ENCODE measurements around the gene TUSC7. TPM values are rescaled to one million over a fixed set of nuclear protein-coding genes. Genes with fewer than 3 reads are reported as not detected.
A peak's percentile ranks its signal among the peaks of the same experiment; 100 is the strongest.

The TUSC7 gene
- total RNA-seq, 6 donors from 2014 or later: not detected

- TF ChIP-seq EP300 (IDR thresholded peaks at IDR 0.05) (no peak), POLR2AphosphoS5 (IDR thresholded peaks at IDR 0.05) (no peak), CTCF (IDR thresholded peaks at IDR 0.05) (no peak), POLR2A (IDR thresholded peaks at IDR 0.05) (no peak)
- Histone ChIP-seq H3K4me1 (no peaks in the 10 kb centered on the region), H3K27me3 (no peaks in the 10 kb centered on the region), H3K36me3 (no peaks in the 10 kb centered on the region), H3K27ac (no peak overlapping the region), H3K9me3 (no peaks in the 10 kb centered on the region), H3K4me3 (no peak overlapping the region)
- ATAC-seq (ENCODE audit: low FRiP score in 2 of 2): no peak
- 75 to 82% methylated on average over 2 of the region's 2 CpGs for WGBS, 2 donors
- no peak for DNase-seq
Observed at GRCh38 chr3:116734243-116734642, 24.7 kb downstream of the TUSC7 start.

GRCh38 chr3:116739678-116740077, 30.1 kb downstream of the TUSC7 start:
- H3K36me3 ChIP-seq: no peaks in the 10 kb centered on the region

GRCh38 chr3:116740293-116740692, 30.7 kb downstream of the TUSC7 start:
- no peak for ATAC-seq (ENCODE audit: low FRiP score in 2 of 2)
- Histone ChIP-seq H3K9me3 (no peaks in the 10 kb centered on the region), H3K4me1 (no peaks in the 10 kb centered on the region), H3K36me3 (no peaks in the 10 kb centered on the region), H3K27me3 (no peaks in the 10 kb centered on the region), H3K27ac (no peak overlapping the region), H3K4me3 (no peak overlapping the region)
- 75 to 91% methylated on average over 2 of the region's 2 CpGs for WGBS, 2 donors
- TF ChIP-seq EP300 (IDR thresholded peaks at IDR 0.05): no peak
- no peak for TF ChIP-seq POLR2AphosphoS5 (IDR thresholded peaks at IDR 0.05)
- no peak for TF ChIP-seq POLR2A (IDR thresholded peaks at IDR 0.05)
- TF ChIP-seq CTCF (IDR thresholded peaks at IDR 0.05): no peak
- no peak for DNase-seq

More at GRCh38 chr3:116739678-116740077, 30.1 kb downstream of the TUSC7 start:
- no peak overlapping the region for H3K27ac ChIP-seq
- no peak for ATAC-seq (ENCODE audit: low FRiP score in 2 of 2)
- no peaks in the 10 kb centered on the region for H3K9me3 ChIP-seq
- DNase-seq: no peak
- 56 to 92% methylated on average over 2 of the region's 2 CpGs for WGBS, 2 donors
- no peaks in the 10 kb centered on the region for H3K4me1 ChIP-seq
- H3K27me3 ChIP-seq: no peaks in the 10 kb centered on the region
- TF ChIP-seq CTCF (IDR thresholded peaks at IDR 0.05): no peak
- TF ChIP-seq EP300 (IDR thresholded peaks at IDR 0.05): no peak
- TF ChIP-seq POLR2AphosphoS5 (IDR thresholded peaks at IDR 0.05): no peak
- no peak for TF ChIP-seq POLR2A (IDR thresholded peaks at IDR 0.05)
- no peak overlapping the region for H3K4me3 ChIP-seq

- no peaks in the 10 kb centered on the region for H3K36me3 ChIP-seq
- WGBS, 2 donors: 30 to 41% methylated on average over 1 of the region's 1 CpG
- no peak overlapping the region for H3K27ac ChIP-seq
- ATAC-seq (ENCODE audit: low FRiP score in 2 of 2) (no peak), DNase-seq (no peak)
- no peak overlapping the region for H3K4me3 ChIP-seq
- H3K27me3 ChIP-seq: no peaks in the 10 kb centered on the region
- no peaks in the 10 kb centered on the region for H3K4me1 ChIP-seq
- TF ChIP-seq POLR2A (IDR thresholded peaks at IDR 0.05) (no peak), EP300 (IDR thresholded peaks at IDR 0.05) (no peak)
- H3K9me3 ChIP-seq: no peaks in the 10 kb centered on the region
Observed at GRCh38 chr3:116741467-116741866, 31.9 kb downstream of the TUSC7 start.

- ATAC-seq (ENCODE audit: low FRiP score in 2 of 2): no peak
- peak in 1 of 2 donors; percentile 28 for DNase-seq
- no peak for TF ChIP-seq POLR2A (IDR thresholded peaks at IDR 0.05)
- TF ChIP-seq EP300 (IDR thresholded peaks at IDR 0.05): no peak
- no peak for TF ChIP-seq POLR2AphosphoS5 (IDR thresholded peaks at IDR 0.05)
- no peak for TF ChIP-seq CTCF (IDR thresholded peaks at IDR 0.05)
Observed at GRCh38 chr3:116743062-116743461, 33.5 kb downstream of the TUSC7 start.

More at GRCh38 chr3:116743062-116743461, 33.5 kb downstream of the TUSC7 start:
- Histone ChIP-seq H3K27me3 (no peaks in the 10 kb centered on the region), H3K36me3 (no peaks in the 10 kb centered on the region), H3K27ac (no peak overlapping the region), H3K4me1 (no peaks in the 10 kb centered on the region), H3K4me3 (no peak overlapping the region), H3K9me3 (no peaks in the 10 kb centered on the region)
